MCF 10A (cell line): ENCODE results near the gene TTI1. TPM values are rescaled to one million over a fixed set of nuclear protein-coding genes. Genes with fewer than 3 reads are reported as not detected.

ENCODE experiments used
- BruUV-seq: library from RNA; stranded (reverse); fragments of 400-500 nt; replicated peaks from 2 replicates; lab custom pipeline; 2021; lab: Mats Ljungman, UMichigan
- CTCF ChIA-PET: fragments of 300-600 bp; sonication (Branson Sonifier 250); formaldehyde crosslinking; extraction: SDS; loops from one replicate; lab custom pipeline; 2021; ENCODE audit warnings: antibody characterized with exemption, inconsistent platforms; lab: Yijun Ruan, JAX
- POLR2A ChIA-PET: fragments of 300-600, 350-650 bp; sonication (Branson Sonifier 250); formaldehyde crosslinking; extraction: SDS; loops from one replicate; lab custom pipeline; 2020; ENCODE audit warnings: antibody characterized with exemption, inconsistent platforms; lab: Yijun Ruan, JAX
- DNase-seq: peaks from one replicate; pipeline ENCODE4 v3.0.0-alpha.2; 2018; ENCODE audit not compliant: unreplicated experiment
- H3K27ac Mint-ChIP-seq: one replicate; pipeline ENCODE4 v1.8.0; 2022; ENCODE audit warnings: mild to moderate bottlenecking, low read depth, mixed read lengths; ENCODE audit not compliant: unreplicated experiment
- H3K27me3 Mint-ChIP-seq: one replicate; pipeline ENCODE4 v1.8.0; 2022; ENCODE audit warnings: mixed read lengths; ENCODE audit not compliant: insufficient read depth, unreplicated experiment
- H3K36me3 Mint-ChIP-seq: one replicate; pipeline ENCODE4 v1.8.0; 2022; ENCODE audit warnings: mild to moderate bottlenecking, moderate library complexity, mixed read lengths; ENCODE audit not compliant: insufficient read depth, unreplicated experiment
- H3K4me1 Mint-ChIP-seq: one replicate; pipeline ENCODE4 v1.8.0; 2022; ENCODE audit warnings: mixed read lengths; ENCODE audit not compliant: insufficient read depth, unreplicated experiment
- H3K4me3 Mint-ChIP-seq: one replicate; pipeline ENCODE4 v1.8.0; 2022; ENCODE audit warnings: mild to moderate bottlenecking, moderate library complexity, mixed read lengths; ENCODE audit not compliant: unreplicated experiment
- H3K9me3 Mint-ChIP-seq: one replicate; pipeline ENCODE4 v1.8.0; 2022; ENCODE audit warnings: mixed read lengths; ENCODE audit not compliant: unreplicated experiment
- CTCF ChIP-seq: fragments of 200-600 bp; IDR thresholded peaks from one replicate; pipeline ENCODE4 v1.8.0; 2022; ENCODE audit warnings: antibody characterized with exemption, mild to moderate bottlenecking; ENCODE audit not compliant: unreplicated experiment
- intact Hi-C: fragments of 100-400 bp; cut with micrococcal nuclease; formaldehyde crosslinking; loops from 2 replicates; pipeline ENCODE4 v1.14.1; 2022
- total RNA-seq: library from RNA; stranded (reverse); gene quantifications from 2 replicates; pipeline ENCODE4 v1.2.3, GENCODE V29; 2022

The TTI1 gene
- total RNA-seq, 1 experiment from 2014 or later, result 17.1 TPM

DNA sequence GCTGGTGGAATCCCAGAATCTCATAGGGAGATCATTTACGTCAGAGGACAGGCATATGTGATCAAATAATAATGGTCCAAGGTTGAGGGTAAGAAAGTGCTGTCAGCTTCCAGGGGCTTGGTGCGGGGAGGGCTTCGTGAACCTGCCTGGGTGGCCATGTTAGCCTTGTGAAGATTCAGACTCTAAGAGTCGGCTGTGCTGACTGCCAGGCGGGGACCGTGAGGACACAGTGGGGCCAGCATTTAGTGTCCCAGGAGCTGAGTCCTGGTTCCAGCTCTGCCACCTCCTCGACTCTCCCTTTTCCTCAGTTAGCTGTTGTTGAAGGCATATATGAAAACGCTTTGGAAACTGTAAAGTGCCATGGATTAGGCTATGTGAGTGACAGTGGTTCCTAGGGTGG lies 96.8 kb downstream of the TTI1 start:
- Mint-ChIP-seq H3K27me3 (no peaks in the 10 kb centered on the region), H3K36me3 (peaks cover 23% of the 10 kb centered on the region), H3K4me1 (peaks cover 5% of the 10 kb centered on the region), H3K9me3 (no peaks in the 10 kb centered on the region), H3K27ac (no peak overlapping the region), H3K4me3 (no peak overlapping the region)
- POLR2A ChIA-PET, result no interaction called here
- CTCF ChIA-PET, result interaction anchor here (0.7 kb wide), 1 partner anchor 806 kb away, joined by 3 read pairs; no protein-coding TSS in a partner anchor
- intact Hi-C loops, result no loop called here
- TF ChIP-seq CTCF, result no peak
- DNase-seq, result no peak
- BruUV-seq, result no TSS peak

- Mint-ChIP-seq H3K27me3 (no peaks in the 10 kb centered on the region), H3K27ac (no peak overlapping the region), H3K4me1 (peaks cover 5% of the 10 kb centered on the region), H3K36me3 (peaks cover 21% of the 10 kb centered on the region), H3K4me3 (no peak overlapping the region), H3K9me3 (no peaks in the 10 kb centered on the region)
- TF ChIP-seq CTCF, result no peak
- ChIA-PET CTCF (interaction anchor here (0.6 to 0.7 kb wide), 2 partner anchors 125 to 805 kb away, joined by 3 read pairs; no protein-coding TSS in a partner anchor), POLR2A (no interaction called here)
- DNase-seq, result no peak
- no TSS peak for BruUV-seq
- intact Hi-C loops, result no loop called here
These were observed 97.2 kb downstream of the TTI1 start for GRCh38 chr20:37936041-37936440.

DNA sequence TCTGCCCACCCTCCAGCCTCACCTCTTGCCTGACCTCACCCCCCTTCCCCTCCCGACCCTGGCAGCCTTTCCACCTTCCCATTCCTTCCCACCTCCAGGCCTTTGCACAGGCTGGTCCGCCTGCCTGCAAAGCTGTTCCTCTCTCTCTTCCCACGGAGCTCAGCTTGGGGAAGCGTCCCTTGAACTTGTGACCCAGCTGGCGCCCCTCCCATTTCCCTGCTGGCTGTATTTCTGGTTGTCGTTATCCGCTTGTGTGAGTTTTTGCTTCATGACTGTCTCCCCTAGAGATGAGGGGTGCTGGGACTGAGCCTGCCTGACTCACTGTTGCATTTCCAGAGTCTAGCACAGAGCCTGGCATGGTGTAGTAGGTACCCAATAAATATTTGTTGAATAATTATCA lies 97.8 kb downstream of the TTI1 start:
- H3K9me3 Mint-ChIP-seq, result no peaks in the 10 kb centered on the region
- H3K36me3 Mint-ChIP-seq, result peaks cover 21% of the 10 kb centered on the region
- ChIA-PET CTCF (interaction anchor here (0.6 kb wide), 1 partner anchor 125 kb away, joined by 3 read pairs; no protein-coding TSS in a partner anchor), POLR2A (no interaction called here)
- intact Hi-C loops, result no loop called here
- peaks cover 10% of the 10 kb centered on the region for H3K4me1 Mint-ChIP-seq
- no TSS peak for BruUV-seq
- H3K27ac Mint-ChIP-seq, result no peak overlapping the region
- H3K27me3 Mint-ChIP-seq, result no peaks in the 10 kb centered on the region
- no peak overlapping the region for H3K4me3 Mint-ChIP-seq
- no peak for DNase-seq
- no peak for TF ChIP-seq CTCF

DNA sequence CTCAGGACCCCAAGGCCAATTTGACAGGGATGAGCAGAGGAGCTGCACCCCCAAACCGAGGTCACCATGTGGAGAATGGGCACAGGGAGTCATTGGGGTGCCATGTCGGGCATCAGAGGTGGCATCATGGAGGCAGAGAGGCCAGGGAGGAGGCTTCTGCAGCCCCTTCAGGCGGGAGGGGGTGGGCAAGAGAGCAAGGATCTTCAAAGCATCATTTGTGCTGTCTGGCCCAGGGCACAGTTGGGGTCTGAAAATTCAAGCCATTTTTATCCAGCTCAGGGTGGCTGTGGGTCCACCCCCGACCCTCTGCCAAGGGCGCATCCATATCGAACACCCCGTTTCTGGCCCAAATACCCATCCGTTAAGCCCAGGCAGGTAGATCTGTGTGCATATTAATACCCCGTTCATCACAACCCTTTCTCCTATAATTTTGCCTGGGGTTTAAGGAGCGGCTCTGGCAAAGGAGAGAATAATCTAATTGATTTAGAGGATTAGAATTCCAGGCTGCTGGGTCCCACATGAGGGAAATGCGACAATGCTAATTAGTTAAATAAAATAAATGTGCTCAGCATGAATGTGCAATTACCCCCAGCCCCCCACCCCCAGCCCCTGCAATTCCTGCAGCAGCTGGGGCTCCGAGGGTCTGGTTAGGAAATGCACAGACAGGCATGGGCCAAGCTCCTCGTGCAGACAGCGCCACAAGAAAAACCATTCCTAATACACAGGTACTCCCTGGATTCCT lies 98.5 kb downstream of the TTI1 start:
- BruUV-seq, result no TSS peak
- H3K36me3 Mint-ChIP-seq, result peaks cover 21% of the 10 kb centered on the region
- H3K9me3 Mint-ChIP-seq, result no peaks in the 10 kb centered on the region
- no peak overlapping the region for H3K27ac Mint-ChIP-seq
- H3K27me3 Mint-ChIP-seq, result no peaks in the 10 kb centered on the region
- TF ChIP-seq CTCF, result no peak
- peaks cover 10% of the 10 kb centered on the region for H3K4me1 Mint-ChIP-seq
- POLR2A ChIA-PET, result no interaction called here
- CTCF ChIA-PET, result no interaction called here
- no peak for DNase-seq
- H3K4me3 Mint-ChIP-seq, result no peak overlapping the region
- intact Hi-C loops, result no loop called here
